IMR-90 (cell line): ENCODE data around the gene CEBPA. TPM values are rescaled to one million over a fixed set of nuclear protein-coding genes. Genes with fewer than 3 reads are reported as not detected.

Source experiments
- ATAC-seq: fragments of 200-7000 bp; cut with Tn5 transposase; 2 replicates; pipeline ENCODE4 v1.9.1; 2020; ENCODE audit warnings: low read depth, mild to moderate bottlenecking, moderate library complexity
- BruUV-seq: library from RNA; stranded (reverse); fragments of 400-500 nt; replicated peaks from 2 replicates; lab custom pipeline; 2021; lab: Mats Ljungman, UMichigan
- CTCF ChIA-PET: fragments of 300-600 bp; formaldehyde crosslinking; extraction: SDS; loops from one replicate; lab custom pipeline; 2021; ENCODE audit warnings: antibody characterized with exemption; lab: Yijun Ruan, JAX
- POLR2A ChIA-PET: fragments of 300-600 bp; sonication (Branson Sonifier 250); formaldehyde crosslinking; loops from one replicate; lab custom pipeline; 2022; ENCODE audit warnings: antibody characterized with exemption; ENCODE audit not compliant: unreplicated experiment; lab: Charles Lee
- DNase-seq: peaks from one replicate; pipeline ENCODE4 v3.0.0; 2013
- H2AFZ ChIP-seq: replicated peaks from 2 replicates; pipeline ENCODE3; 2013; ENCODE audit warnings: low read length, mild to moderate bottlenecking; ENCODE audit not compliant: poor library complexity
- H2AK5ac ChIP-seq: 2 replicates; pipeline ENCODE4 v1.6.1; 2013; ENCODE audit warnings: low read depth, low read length, inconsistent platforms
- H2AK9ac ChIP-seq: replicated peaks from 2 replicates; pipeline ENCODE3; 2013; ENCODE audit warnings: mild to moderate bottlenecking, low read depth, low read length, moderate library complexity; ENCODE audit not compliant: poor library complexity
- H2BK120ac ChIP-seq: 2 replicates; pipeline ENCODE4 v1.6.1; 2013; ENCODE audit warnings: low read depth, low read length, inconsistent platforms
- H2BK15ac ChIP-seq: 3 replicates; pipeline ENCODE4 v1.6.1; 2013; ENCODE audit warnings: low read depth, low read length, inconsistent platforms
- H2BK20ac ChIP-seq: 2 replicates; pipeline ENCODE4 v1.6.1; 2013; ENCODE audit warnings: low read depth, mild to moderate bottlenecking, inconsistent platforms, low read length, moderate library complexity
- H2BK5ac ChIP-seq: 2 replicates; pipeline ENCODE4 v1.6.1; 2013; ENCODE audit warnings: mild to moderate bottlenecking, low read depth, low read length, inconsistent platforms; ENCODE audit not compliant: poor library complexity, severe bottlenecking
- H3K14ac ChIP-seq: replicated peaks from 2 replicates; pipeline ENCODE4 v1.6.1; 2013; ENCODE audit warnings: low read depth, low read length, inconsistent platforms
- H3K18ac ChIP-seq: 2 replicates; pipeline ENCODE4 v1.6.1; 2013; ENCODE audit warnings: low read depth, low read length, control low read depth
- H3K23ac ChIP-seq: 2 replicates; pipeline ENCODE4 v1.6.1; 2013; ENCODE audit warnings: low read depth, low read length, inconsistent platforms
- H3K27ac ChIP-seq: 2 replicates; pipeline ENCODE4 v1.5.1; 2013; ENCODE audit warnings: mild to moderate bottlenecking, control low read depth, low read length; ENCODE audit not compliant: insufficient read depth
- H3K27me3 ChIP-seq: 2 replicates; pipeline ENCODE4 v1.6.1; 2013; ENCODE audit warnings: low read length; ENCODE audit not compliant: control insufficient read depth, insufficient read depth
- H3K36me3 ChIP-seq: 2 replicates; pipeline ENCODE4 v1.6.1; 2013; ENCODE audit warnings: low read length, mixed read lengths; ENCODE audit not compliant: control insufficient read depth, insufficient read depth
- H3K4ac ChIP-seq: 2 replicates; pipeline ENCODE4 v1.6.1; 2013; ENCODE audit warnings: low read depth, low read length, inconsistent platforms
- H3K4me1 ChIP-seq: 2 replicates; pipeline ENCODE4 v1.6.1; 2013; ENCODE audit warnings: low read length, mixed read lengths; ENCODE audit not compliant: control insufficient read depth, insufficient read depth
- H3K4me2 ChIP-seq: 2 replicates; pipeline ENCODE4 v1.6.1; 2013; ENCODE audit warnings: low read depth, mild to moderate bottlenecking, control low read depth, low read length, moderate library complexity
- H3K4me3 ChIP-seq: 2 replicates; pipeline ENCODE4 v1.5.1; 2013; ENCODE audit warnings: low read depth, mild to moderate bottlenecking, control low read depth, low read length, moderate library complexity; ENCODE audit not compliant: insufficient read depth
- H3K56ac ChIP-seq: 2 replicates; pipeline ENCODE4 v1.6.1; 2013; ENCODE audit warnings: low read length, inconsistent platforms; ENCODE audit not compliant: insufficient read depth; ENCODE audit errors: extremely low read depth
- H3K79me1 ChIP-seq, 2 experiments: 2 replicates each; pipeline ENCODE4 v1.6.1; 2013; ENCODE audit warnings: low read length in 2 of 2, inconsistent platforms in 1 of 2, low read depth in 1 of 2
- H3K9ac ChIP-seq: 2 replicates; pipeline ENCODE4 v1.6.1; 2013; ENCODE audit warnings: low read depth, low read length, control low read depth
- H3K9me1 ChIP-seq: 2 replicates; pipeline ENCODE4 v1.6.1; 2013; ENCODE audit warnings: low read length, inconsistent platforms; ENCODE audit not compliant: insufficient read depth
- H3K9me3 ChIP-seq: 2 replicates; pipeline ENCODE4 v1.6.1; 2013; ENCODE audit warnings: low read length; ENCODE audit not compliant: control insufficient read depth, insufficient read depth
- H4K20me1 ChIP-seq: 2 replicates; pipeline ENCODE4 v1.6.1; 2013; ENCODE audit warnings: low read length, inconsistent platforms; ENCODE audit not compliant: insufficient read depth
- H4K5ac ChIP-seq: 2 replicates; pipeline ENCODE4 v1.6.1; 2013; ENCODE audit warnings: mild to moderate bottlenecking, low read depth, low read length, control low read depth
- H4K8ac ChIP-seq, 2 experiments: 2 replicates each; pipeline ENCODE4 v1.6.1; 2013; ENCODE audit warnings: low read depth in 2 of 2, low read length in 2 of 2, control low read depth in 1 of 2, inconsistent platforms in 1 of 2
- H4K91ac ChIP-seq: 2 replicates; pipeline ENCODE4 v1.6.1; 2013; ENCODE audit warnings: low read depth, low read length, inconsistent platforms; ENCODE audit not compliant: insufficient read depth
- BHLHE40 ChIP-seq: fragments of 150-350 bp; IDR thresholded peaks from 2 replicates; pipeline ENCODE4 v1.6.1; 2016; ENCODE audit warnings: mild to moderate bottlenecking, low read depth, low read length
- CEBPB ChIP-seq: IDR thresholded peaks from 2 replicates; pipeline ENCODE4 v1.6.1; 2012; ENCODE audit warnings: low read depth, low read length, improper control_type of control experiment
- CHD1 ChIP-seq: IDR thresholded peaks from 2 replicates; pipeline ENCODE4 v1.6.1; 2012; ENCODE audit warnings: low read depth, low read length, improper control_type of control experiment
- CTCF ChIP-seq: conservative IDR thresholded peaks from 2 replicates; pipeline ENCODE4 v1.5.1; 2012; ENCODE audit warnings: mild to moderate bottlenecking, low read depth, low read length, improper control_type of control experiment
- ELK1 ChIP-seq: fragments of 150-350 bp; IDR thresholded peaks from 2 replicates; pipeline ENCODE4 v1.6.1; 2016; ENCODE audit warnings: low read depth, mild to moderate bottlenecking, low read length, moderate library complexity, borderline replicate concordance
- MAFK ChIP-seq: IDR thresholded peaks from 2 replicates; pipeline ENCODE4 v1.6.1; 2012; ENCODE audit warnings: low read depth, low read length, improper control_type of control experiment
- MAZ ChIP-seq: IDR thresholded peaks from 2 replicates; pipeline ENCODE4 v1.6.1; 2012; ENCODE audit warnings: low read depth, mild to moderate bottlenecking, low read length, improper control_type of control experiment, moderate library complexity, borderline replicate concordance
- MXI1 ChIP-seq: IDR thresholded peaks from 2 replicates; pipeline ENCODE4 v1.6.1; 2012; ENCODE audit warnings: low read depth, mild to moderate bottlenecking, low read length, moderate library complexity, borderline replicate concordance
- POLR2A ChIP-seq: IDR thresholded peaks from 2 replicates; pipeline ENCODE4 v1.6.1; 2012; ENCODE audit warnings: mild to moderate bottlenecking, low read depth, low read length
- RFX5 ChIP-seq: IDR thresholded peaks from 2 replicates; pipeline ENCODE4 v1.8.0; 2012; ENCODE audit warnings: low read depth, mild to moderate bottlenecking, low read length, moderate library complexity
- USF2 ChIP-seq: fragments of 150-350 bp; IDR thresholded peaks from 2 replicates; pipeline ENCODE4 v1.6.1; 2017; ENCODE audit warnings: mild to moderate bottlenecking, antibody characterized with exemption, low read length, low read depth
- WGBS, 2 experiments: methylation state at CpG; one replicate each; pipeline versions ENCODE4 v1.1.5 to v1.1.7; 2013; ENCODE audit warnings: missing lambda C conversion rate in 2 of 2; ENCODE audit not compliant: insufficient read length in 1 of 2; ENCODE audit errors: extremely low coverage in 2 of 2; 5-methylcytosine and 5-hydroxymethylcytosine counted together
- dilution Hi-C: fragments of 300-500 bp; cut with HindIII; formaldehyde crosslinking; loops from one replicate; pipeline ENCODE4 v1.14.3; 2018; ENCODE audit warnings: low sequenced_read_pairs; ENCODE audit not compliant: unreplicated experiment
- in situ Hi-C: fragments of 300-500 bp; cut with MboI; formaldehyde crosslinking; loops from 3 replicates; pipeline ENCODE4 v1.14.3; 2019; ENCODE audit warnings: low sequenced_read_pairs, inconsistent platforms, mixed read lengths
- intact Hi-C: fragments of 100-400 bp; cut with micrococcal nuclease; formaldehyde crosslinking; loops from 2 replicates; pipeline ENCODE4 v1.10.0; 2022
- polyA plus RNA-seq, 3 experiments: library from polyadenylated mRNA; depleted of rRNA; stranded (reverse); fragments of >200 nt; gene quantifications; 2 replicates each; pipeline ENCODE4 v1.2.3, GENCODE V29; 2012; ENCODE audit warnings: low replicate concordance in 1 of 3
- total RNA-seq: library from RNA; depleted of rRNA; stranded (reverse); fragments of >200 nt; gene quantifications from 2 replicates; pipeline ENCODE4 v1.2.3, GENCODE V29; 2012

The CEBPA gene
- total and polyA plus RNA-seq, 2 of the 4 experiments (the other 2 are of a cell fraction), result under 0.01 to 0.09 TPM

DNA sequence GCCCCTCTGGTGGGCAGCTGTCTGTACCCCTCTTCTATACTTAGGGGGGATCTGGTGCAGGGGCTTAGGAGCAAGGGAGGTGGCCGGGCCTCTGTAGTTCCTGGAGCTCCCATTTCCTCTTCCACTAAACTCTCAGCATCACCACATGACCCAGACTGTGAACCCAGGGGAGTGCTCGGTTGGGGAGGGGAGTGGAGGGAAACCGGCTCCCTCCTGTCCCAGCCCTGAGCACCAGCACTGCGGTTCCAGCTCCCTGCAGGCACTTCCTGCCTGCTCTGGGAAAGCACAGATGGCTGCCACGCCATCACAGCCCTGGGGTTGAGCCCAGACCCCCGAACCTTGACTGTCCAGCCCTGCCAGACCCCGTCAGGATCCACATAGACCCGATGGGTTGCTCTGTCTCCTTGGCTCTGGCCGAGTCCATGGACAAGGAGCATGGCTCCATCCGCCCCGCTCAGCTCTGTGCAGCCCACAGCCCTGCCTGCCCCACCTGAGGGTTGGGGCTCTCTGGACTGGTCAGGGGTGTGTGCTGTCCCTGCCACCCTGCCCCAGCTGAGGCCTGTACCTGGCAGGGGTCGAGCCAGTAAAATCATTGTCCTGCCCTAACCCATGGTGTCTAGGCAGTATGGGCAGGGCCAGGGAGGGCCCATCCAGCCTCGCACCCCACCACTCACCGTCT lies 40.7 kb downstream of the CEBPA start:
- Histone ChIP-seq H3K79me1 (no peaks in the 10 kb centered on the region), H2BK5ac (no peak overlapping the region), H3K4me1 (no peaks in the 10 kb centered on the region), H2BK120ac (no peak overlapping the region), H3K18ac (no peak overlapping the region), H3K36me3 (no peaks in the 10 kb centered on the region), H2AFZ (no peak overlapping the region), H3K4ac (no peak overlapping the region), H3K23ac (no peak overlapping the region), H4K20me1 (no peaks in the 10 kb centered on the region), H3K9me1 (no peaks in the 10 kb centered on the region), H4K8ac (no peak overlapping the region), H3K4me2 (no peak overlapping the region), H3K4me3 (no peak overlapping the region), H2BK15ac (no peak overlapping the region), H3K27me3 (peaks cover 9% of the 10 kb centered on the region; the same call in 1 of the 2 replicates), H4K5ac (no peak overlapping the region), H2BK20ac (no peak overlapping the region), H2AK9ac (no peak overlapping the region), H3K56ac (no peak overlapping the region), H3K14ac (no peak overlapping the region), H3K9me3 (peaks cover 2% of the 10 kb centered on the region), H2AK5ac (no peak overlapping the region), H3K27ac (no peak overlapping the region), H4K91ac (no peak overlapping the region), H3K9ac (no peak overlapping the region)
- intact Hi-C loops, result no loop called here
- DNase-seq, result no peak
- BruUV-seq, result no TSS peak
- ChIA-PET CTCF (no interaction called here), POLR2A (no interaction called here)
- WGBS, 2 experiments, result 40% methylated on average over 7 of the region's 14 CpGs; no CpG with 5 or more reads in 1 of the 2 experiments
- dilution Hi-C loops, result no loop called here
- no peak for TF ChIP-seq BHLHE40
- no peak for TF ChIP-seq USF2
- no peak for TF ChIP-seq MXI1
- no peak for TF ChIP-seq CTCF
- no peak for TF ChIP-seq CHD1
- TF ChIP-seq CEBPB, result no peak
- no peak for TF ChIP-seq POLR2A
- TF ChIP-seq RFX5, result no peak
- TF ChIP-seq MAZ, result no peak
- TF ChIP-seq MAFK, result no peak
- no peak for TF ChIP-seq ELK1
- in situ Hi-C loops, result no loop called here
- ATAC-seq, result no peak
